NOMO-1 treated with DMSO at 0.1 percent for 48 hours (cell line): Measurements from ENCODE around the gene JPT1.
"Not testable (repeated sequence)": the region's sequence is repeated elsewhere in the genome, so short reads cannot be mapped to it uniquely, and the experiment has no call there.

ENCODE experiments used
- DNase-seq: peaks from one replicate; lab custom pipeline; 2025; ENCODE audit not compliant: unreplicated experiment; lab: John Stamatoyannopoulos, UW

The JPT1 gene, protein sequence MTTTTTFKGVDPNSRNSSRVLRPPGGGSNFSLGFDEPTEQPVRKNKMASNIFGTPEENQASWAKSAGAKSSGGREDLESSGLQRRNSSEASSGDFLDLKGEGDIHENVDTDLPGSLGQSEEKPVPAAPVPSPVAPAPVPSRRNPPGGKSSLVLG

DNA sequence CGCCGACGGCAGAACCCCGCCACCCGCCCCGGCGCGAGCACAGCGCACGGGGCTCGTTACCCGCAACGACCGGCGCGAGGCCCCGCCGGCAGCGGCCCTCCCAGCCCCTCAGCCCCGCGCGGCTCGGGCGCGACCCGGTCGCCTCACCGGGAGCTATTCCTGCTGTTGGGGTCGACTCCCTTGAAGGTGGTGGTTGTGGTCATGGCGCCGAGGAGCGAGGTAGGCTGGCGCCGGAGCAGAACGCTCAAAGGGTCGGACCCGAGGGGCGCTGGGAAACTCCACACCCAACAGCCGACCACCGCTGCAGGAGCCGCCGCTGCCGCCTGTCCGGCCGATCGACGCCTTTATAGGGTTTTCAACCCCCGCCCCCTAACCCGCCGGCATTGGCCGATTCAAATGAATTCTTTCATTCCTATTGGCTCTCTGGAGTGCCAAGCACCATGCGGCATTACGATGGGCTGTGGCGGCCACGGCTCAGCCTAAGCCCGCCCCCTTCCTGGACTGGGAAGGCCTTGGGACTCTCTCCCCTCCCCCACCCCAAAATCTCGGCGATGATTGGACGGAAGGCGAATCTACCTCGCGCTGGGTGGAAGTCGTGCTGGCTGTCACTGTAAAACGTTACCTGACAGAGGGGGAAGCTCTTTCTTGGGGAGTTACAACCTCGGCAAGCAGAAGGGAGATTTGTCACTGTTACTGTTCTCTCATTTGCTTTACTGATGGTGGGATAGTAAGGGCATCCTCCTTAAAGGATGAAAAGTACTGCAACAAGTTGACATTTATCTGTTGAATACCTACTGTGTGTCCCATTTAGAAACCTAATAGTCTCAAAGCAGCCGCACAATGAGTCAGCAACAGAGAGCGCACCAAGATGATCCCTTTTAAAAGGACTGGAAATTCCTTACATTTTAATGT lies at the start of gene JPT1:
Gene JPT1, minus strand, starts transcription at position 318 of the 912 bp plus-strand sequence. Its CDS starts 115 bp downstream, at position 203.
- peak; percentile 97 for DNase-seq

DNA sequence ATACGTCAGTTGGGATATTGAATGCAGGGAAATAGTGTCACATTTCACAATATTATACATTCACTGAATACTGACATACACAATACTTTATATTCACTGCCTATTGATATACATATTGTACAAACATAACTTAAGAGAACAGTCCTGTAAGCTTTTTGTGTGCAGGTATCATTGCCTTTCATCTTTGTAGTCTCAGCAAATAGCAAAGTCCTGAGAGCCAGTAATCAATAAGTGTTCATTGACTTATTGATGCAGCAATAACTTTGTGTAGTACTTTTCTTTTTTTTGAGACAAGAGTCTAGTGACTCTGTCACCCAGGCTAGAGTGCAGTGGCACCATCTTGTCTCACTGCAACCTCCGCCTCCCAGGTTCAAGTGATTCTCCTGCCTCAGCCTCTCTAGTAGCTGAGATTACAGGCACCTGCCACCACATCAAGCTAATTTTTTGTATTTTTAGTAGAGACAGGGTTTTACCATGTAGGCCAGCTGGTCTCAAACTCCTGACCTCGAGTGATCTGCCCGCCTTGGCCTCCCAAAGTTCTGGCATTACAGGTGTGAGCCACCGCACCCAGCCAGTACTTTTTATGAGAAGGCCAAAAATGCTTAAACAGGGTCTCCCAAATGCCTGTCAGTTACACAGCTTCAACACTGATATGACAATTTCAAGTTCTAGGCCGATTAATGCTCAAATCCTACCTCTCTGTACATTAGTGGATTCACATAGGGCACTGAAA lies 45.7 kb upstream of the JPT1 start:
- DNase-seq, result no peak

DNA sequence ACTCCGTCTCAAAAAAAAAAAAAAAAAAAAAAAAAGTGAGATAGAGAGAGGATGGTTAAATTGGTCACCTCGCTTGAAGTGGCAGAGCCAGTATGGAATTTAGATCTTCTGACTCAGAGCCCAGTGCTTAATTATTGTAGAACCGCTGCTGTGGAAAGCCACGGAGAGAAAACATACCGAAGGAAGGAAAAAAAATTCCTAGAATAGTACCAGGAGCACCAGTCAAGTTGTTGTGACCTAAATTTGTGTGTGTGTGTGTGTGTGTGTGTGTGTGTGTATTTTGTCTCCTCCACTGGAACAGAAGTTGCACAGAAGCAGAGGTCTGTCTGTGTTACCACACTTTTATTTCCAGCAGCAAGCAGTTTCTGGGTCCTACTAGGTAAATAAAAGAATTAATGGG lies 40.6 kb upstream of the JPT1 start:
- no peak for DNase-seq

DNA sequence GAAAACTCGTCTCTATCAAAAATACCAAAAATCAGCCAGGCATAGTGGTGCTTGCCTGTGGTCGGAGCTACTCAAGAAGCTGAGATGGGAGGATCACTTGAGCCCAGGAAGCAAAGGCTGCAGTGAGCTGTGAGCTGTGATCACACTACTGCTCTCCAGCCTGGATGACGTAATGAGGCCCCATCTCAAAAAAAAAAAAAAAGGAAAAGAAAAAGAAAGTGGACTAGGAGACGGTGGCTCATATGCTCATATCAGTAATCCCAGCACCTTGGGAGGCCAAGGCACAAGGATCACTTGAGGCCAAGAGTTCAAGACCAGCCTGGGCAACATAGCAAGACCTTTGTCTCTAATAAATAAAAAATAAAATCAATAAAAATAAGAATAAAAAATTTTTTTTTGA lies 37.3 kb upstream of the JPT1 start:
- DNase-seq, result peak; percentile 26

DNA sequence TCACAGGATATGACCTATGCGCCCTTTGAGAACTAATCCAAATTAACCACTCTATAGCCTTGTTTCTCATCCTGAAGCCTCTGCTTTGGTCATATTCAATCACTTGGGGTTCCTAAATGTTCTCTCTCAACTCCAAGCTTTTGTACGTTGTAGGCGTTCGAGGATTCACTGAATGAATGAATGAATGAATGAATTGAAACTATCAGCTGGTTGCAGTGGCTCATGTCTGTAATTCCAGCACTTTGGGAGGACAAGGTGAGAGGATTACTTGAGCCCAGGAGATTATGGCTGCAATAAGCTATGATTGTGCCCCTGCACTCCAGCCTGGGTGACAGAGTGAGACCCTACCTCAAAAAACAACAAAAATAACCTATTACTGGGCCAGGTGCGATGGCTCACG lies 34.3 kb upstream of the JPT1 start:
- DNase-seq, result no peak

DNA sequence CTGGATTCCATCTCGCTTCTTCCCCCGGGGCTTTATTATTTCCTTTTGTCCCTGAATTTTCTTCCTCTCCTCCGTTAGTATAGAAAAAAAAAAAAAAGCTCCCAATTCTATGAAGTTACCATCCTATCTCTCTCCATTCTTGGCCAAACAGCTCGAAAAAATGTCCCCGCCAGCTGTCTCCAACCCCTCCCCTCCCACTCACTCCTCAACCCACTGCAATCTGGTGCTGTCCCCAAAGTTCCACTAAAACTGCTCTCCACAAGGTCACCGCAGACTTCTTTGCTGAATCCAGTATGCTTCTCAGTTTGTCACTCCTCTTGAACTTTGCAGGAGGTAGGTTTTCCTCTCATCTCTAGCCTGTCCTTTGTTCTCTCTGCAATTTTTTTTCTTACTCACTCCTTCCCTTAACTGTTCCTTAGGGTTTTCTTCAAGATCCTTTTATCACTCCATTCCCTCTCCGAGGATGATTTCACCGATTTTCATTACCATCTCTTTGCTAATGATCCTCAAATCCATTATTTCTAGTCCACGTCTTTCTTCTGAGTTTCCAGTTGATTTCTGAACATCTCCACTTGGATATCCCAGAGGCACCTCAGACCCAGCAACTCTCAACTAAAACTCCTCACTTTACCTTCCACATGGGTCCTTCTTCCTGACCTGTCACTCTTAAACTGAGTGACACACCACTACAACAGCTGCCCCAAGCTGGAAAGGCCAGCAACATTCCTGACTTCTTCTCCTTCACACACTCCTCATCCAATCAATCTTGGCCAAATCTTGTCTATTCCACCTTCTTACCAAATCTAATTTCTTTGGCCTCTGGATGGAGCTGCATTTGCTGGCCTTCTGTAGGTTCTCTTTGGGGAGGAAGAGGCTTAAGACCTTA lies 29.9 kb upstream of the JPT1 start:
- DNase-seq, result no peak

DNA sequence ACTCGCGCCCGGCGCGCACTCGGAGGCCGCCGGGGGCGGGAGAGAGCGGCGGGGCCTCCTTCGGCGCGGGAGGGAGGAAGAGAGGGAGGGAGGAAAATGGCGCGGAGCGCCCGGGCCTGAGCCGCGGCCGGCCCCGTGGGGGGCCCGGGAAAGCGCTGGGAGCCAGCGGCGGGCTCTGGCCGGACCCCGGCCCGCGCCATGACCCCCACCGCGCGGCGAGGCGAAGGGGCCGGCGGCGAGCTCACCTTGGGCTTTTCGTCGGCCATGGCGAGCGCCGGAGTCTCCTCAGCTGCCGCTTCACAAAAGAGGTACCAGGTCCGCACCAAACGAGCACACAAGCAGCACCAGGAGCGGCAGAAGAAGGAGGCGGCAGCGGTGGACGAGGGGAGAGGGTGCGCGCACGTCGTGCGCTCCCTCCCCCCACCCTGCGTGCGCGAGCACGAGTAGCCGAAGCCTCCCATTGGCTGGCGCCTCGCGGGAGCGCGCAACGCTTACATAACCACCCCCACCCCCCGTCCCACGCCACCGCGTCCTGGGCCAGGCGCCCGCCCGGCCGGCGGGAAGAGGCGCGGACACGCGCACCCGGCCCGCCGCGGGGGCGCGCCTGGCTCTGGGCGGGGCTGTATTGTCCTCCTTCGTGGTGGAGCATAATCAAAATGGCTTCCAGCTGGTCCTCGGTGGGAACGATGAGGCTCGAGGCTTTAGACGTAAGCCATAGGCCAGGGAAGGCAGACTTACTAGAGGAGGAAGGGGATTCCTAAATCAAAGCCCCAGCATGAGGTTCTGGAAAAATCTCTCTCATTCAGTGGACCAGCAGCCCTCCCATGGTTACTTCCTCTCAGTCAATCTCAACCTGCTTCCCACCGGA lies 28.5 kb upstream of the JPT1 start, which contains the start of gene SUMO2:
Gene SUMO2, minus strand, starts transcription at position 391 of the 868 bp plus-strand sequence. Its CDS starts 125 bp downstream, at position 266.
- peak; percentile 73 for DNase-seq

DNA sequence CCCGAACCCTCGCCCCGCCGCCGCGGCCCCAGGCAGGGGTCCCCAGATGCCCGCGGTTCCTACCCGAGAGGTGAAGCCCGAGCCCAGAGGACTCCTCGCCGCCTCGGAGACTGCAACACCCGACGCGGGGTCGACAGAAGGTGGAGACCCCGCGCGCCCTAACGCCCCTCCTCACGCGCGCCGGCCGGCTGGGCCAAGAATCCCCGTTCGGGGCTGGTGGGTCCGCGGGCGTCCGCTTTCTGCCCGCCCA lies 27.9 kb upstream of the JPT1 start:
- DNase-seq, result no peak

DNA sequence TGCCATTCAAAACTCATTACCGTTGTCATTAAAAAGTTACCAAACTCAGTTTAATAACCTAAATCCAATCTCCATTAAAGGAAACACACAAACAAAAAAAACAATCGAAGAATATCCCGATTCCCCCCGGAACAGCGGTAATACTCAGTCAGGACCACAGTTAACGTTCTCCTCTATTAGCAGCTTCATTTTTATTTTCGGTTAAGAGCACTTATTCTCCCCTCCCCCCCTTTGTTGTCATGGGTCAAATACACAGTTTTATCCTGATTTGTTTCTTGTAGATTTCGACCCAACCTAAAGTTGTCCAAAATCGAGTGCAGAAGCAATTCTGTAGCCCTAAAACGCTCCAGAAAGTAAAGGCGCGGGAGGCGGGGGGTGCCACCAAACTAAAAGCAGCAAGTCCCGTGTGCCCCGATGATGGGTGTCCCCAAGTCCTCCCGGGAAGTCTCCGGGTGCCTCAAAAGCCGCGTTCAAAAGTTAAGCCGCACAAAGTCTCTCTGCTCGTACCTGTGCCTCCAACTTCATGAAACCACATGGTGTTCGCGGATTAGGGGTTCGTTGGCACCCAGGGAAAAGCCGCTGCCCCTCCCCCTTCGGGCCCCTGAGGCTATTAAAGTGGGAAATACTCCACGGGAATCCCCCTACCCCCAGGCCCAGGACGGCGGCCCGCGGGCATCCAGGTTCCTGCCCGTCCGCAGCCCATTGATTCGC lies 27.5 kb upstream of the JPT1 start:
- no peak for DNase-seq

DNA sequence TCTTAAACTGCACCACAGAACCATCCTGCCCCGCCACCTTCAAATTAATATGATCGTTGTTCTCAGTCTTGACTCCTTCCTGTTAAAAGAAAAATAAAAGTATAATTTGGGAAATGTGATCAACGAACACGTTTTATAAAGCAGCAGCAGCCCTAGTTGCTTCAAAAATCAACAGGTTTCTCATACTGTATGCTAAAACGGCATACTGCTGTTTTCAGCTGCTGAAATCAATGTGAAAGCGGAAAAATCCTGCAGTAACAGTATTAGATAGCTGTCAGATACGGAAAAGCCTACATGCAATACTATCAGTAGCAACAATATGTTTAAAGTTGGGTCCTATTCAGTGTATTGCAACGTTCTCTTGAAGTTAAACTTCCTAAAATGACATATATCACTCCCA lies 26.8 kb upstream of the JPT1 start:
- no peak for DNase-seq

DNA sequence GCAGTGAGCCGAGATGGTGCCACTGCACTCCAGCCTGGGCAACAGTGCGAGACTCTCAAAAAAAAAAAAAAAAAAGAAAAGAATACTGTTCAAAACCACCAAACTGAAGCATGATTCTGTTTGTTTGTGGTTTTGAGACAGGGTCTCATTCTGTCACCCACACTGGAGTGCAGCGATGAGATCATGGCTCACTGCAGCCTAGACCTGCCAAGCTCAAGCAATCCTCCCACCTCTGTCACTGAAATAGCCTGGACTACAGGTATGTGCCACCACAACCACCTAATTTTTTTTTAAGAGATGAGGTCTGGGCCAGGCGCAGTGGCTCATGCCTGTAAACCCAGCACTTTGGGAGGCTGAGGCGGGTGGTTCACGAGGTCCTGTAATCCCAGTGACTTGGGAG lies 24.1 kb upstream of the JPT1 start:
- no peak for DNase-seq

DNA sequence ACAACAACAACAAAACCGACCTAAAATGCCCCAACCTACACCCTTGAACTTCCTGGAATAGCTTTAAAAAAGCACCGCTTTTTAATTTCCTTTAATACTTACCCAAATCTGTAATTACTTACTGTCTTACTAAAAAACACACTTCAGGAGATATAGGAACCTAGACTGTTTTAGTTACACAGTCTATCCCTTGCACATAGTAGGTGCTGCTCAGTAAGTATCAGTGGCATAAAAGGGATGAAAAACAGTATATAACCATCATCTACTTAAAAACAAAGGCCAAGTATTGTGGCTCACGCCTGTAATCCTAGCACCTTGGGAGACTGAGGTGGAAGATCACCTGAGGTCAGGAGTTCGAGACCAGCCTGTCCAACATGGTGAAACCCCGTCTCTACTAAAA lies 22.3 kb upstream of the JPT1 start:
- DNase-seq, result no peak

DNA sequence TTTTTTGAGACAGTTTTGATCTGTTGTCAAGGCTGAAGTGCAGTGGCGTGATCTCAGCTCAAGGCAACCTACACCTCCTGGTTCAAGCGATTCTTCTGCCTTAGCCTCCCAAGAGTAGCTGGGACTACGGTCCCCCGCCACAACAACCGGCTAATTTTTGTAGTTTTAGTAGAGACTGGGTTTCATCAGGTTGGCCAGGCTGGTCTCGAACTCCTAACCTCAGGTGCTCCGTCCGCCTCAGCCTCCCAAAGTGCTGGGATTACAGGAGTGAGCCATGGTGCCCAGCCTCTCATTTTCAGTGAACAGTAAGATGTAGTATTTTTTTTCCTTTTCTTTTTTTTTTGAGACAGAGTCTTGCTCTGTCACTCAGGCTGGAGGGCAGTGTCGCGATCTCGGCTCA lies 20.7 kb upstream of the JPT1 start:
- no peak for DNase-seq

DNA sequence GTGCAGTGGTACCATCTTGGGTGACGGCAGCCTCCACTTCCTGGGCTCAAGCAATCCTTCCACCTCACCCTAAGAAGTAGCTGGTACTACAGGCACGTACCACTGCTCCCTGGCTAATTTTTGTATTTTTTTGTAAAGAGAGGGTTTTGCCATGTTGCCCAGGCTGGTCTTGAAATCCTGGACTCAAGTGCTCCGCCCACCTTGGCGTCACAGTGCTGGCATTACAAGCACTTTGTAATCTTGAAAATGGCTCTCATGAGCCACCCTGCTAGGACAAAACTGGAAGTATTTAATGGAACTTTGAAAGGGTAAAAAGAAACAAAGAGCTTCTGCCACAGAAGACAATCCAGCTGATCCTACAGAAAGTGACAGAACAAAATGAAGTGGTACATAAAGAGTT lies 19.2 kb upstream of the JPT1 start:
- no peak for DNase-seq

DNA sequence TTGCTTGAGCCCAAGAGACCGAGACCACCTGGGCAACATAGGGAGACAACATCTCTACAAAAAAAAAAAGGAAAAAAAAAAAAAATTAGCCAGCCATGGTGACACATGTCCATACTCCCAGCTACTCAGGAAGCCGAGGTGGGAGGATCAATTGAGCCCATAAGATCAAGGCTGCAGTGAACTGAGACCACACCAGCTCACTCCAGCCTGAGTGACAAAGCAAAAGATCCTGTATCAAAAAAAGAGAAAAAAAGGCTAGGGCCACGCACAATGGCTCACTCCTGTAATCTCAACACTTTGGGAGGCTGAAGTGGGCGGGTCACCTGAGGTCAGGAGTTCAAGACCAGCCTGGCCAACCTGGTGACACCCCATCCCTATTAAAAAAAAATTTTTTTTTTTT lies 14.7 kb upstream of the JPT1 start:
- DNase-seq, result no peak

DNA sequence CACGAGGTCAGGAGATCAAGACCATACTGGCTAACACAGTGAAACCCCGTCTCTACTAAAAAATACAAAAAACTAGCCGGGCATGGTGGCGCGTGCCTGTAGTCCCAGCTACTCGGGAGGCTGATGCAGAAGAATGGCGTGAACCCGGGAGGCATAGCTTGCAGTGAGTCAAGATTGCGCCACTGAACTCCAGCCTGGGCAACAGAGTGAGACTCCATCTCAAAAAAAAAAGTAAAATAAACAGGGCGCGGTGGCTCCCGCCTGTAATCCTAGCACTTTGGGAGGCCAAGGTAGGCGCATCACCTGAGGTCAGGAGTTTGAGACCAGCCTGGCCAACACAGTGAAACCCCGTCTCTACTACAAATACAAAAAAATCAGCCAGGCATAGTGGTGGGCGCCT lies 10.3 kb upstream of the JPT1 start:
- not testable (repeated sequence) for DNase-seq

DNA sequence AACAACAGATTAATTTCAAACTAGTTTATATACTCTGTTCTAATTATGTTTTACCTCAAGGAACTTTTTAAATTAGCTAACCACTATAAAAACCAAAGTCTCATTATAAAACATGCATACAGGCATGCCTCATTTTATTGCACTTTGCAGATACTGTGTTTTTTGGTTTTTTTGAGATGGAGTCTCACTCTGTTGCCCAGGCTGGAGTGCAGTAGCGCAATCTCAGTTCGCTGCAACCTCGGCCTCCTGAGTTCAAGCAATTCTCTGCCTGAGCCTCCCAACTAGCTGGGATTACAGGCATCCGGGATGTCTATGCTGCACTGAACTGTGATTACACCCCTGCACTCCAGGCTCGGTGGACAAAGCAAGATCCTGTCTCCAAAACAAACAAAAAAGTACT lies 8.8 kb upstream of the JPT1 start:
- no peak for DNase-seq

DNA sequence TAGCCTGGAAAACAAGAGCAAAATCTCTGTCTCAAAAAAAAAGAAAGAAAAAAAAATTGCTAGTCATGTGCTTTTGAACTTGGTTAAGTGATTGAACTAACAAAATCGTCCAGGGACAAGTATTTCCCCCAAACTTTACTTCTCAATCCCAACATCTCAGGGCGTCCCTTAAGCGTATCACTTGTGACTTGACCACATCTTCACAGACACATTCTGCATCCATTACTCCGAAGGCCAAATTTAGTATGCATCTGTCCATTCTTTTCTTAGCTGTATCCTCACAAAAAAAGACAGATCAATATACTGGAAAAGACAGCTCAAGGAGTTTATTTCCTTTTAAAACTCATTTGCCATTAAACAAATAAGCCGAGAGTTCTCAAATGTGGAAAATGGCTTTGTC lies 5.9 kb upstream of the JPT1 start:
- DNase-seq, result no peak

DNA sequence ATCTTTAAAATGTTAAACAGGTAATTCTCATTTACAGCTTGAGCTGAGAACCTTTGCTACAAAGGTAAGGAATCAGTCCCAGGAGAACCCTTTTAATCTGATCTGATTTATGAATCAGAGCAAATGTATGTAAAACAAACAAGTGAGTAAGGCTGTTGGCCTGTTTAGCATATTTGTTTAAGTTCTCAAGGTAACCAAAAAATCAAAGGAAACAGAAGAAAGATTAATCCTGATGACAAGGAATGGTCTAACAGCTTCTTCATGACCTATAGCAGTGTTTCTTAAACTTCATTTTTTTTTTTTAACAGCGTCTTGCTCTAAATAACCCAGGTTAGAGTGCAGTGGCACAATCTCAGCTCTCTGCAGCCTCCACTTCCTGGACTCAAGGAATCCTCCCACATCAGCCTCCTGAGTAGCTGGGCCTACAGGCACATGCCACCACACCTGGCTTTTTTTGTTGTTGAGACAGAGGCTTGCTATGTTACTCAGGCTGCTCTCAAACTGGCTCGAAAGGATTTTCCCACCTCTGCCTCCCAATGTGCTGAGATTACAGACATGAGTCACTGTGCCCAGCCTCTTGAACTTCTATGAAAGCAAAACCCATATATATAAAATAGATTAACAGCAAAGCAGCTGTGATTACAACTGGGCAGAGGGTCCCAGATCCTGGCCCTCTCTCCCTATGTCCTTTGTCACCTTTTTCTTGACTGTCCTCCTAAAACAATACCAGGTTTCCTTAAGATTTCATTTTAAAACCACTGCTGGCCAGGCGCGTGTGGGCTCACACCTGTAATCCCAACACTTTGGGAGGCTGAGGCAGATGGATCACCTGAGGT lies 5.1 kb upstream of the JPT1 start:
- DNase-seq, result no peak
